ENCODE data around the gene CBX4. TPM values are rescaled to one million over a fixed set of nuclear protein-coding genes. Genes with fewer than 3 reads are reported as not detected.

CBX4 gene
- total RNA-seq, 4 donors from 2014 or later, result 3.0 to 9.0 (median 5.3) TPM

DNA sequence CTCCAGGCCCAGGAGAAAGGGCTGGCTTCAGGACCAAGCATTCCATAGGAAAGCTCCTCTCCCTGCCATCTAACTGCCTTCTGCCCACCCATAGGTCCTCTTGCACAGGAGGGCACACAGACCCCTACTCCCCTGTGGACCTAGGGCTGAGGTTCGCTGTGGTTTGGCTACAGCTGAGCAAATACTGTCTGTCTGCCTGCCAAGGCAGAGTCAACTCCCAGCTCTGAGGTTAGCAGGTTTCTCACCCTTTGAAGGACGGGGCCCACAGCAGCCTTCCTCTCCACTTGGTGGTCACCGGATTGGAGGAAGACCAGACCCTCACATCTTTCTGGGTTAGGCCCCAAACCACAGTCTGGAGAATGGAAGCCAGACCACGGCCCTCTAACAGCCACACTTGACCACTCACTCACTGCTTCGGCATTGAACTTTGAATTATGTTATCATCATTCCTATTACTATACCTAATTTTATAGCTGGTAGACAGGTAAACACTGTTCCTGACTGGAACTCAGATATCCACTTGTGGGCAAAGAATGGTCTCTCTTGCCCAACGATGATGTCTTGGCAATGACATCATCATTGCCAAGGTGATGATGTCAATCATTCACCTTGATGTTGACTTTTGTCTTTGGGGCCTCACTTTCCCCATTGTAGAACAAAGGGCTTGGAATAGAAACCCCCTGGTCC lies 14.2 kb downstream of the CBX4 start:
- Histone ChIP-seq H3K4me3 (no peak overlapping the region), H3K9me3 (no peaks in the 10 kb centered on the region), H3K4me1 (no peaks in the 10 kb centered on the region), H3K27me3 (peaks cover 8 to 16% (median 14%) of the 10 kb centered on the region in 3 donors), H3K27ac (no peak overlapping the region), H3K36me3 (no peaks in the 10 kb centered on the region)
- TF ChIP-seq, protein P1, sequence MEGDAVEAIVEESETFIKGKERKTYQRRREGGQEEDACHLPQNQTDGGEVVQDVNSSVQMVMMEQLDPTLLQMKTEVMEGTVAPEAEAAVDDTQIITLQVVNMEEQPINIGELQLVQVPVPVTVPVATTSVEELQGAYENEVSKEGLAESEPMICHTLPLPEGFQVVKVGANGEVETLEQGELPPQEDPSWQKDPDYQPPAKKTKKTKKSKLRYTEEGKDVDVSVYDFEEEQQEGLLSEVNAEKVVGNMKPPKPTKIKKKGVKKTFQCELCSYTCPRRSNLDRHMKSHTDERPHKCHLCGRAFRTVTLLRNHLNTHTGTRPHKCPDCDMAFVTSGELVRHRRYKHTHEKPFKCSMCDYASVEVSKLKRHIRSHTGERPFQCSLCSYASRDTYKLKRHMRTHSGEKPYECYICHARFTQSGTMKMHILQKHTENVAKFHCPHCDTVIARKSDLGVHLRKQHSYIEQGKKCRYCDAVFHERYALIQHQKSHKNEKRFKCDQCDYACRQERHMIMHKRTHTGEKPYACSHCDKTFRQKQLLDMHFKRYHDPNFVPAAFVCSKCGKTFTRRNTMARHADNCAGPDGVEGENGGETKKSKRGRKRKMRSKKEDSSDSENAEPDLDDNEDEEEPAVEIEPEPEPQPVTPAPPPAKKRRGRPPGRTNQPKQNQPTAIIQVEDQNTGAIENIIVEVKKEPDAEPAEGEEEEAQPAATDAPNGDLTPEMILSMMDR (IDR thresholded peaks at IDR 0.05 in 4 of 5, conservative IDR thresholded peaks at IDR 0.05 in 1 of 5), result no peak
- intact Hi-C loops (cut with DNase I; ENCODE audit: low total_unique reads) (no loop called here), in situ Hi-C loops (cut with MboI; ENCODE audit: low sequenced_read_pairs in 4 of 4) (no loop called here)
- DNase-seq (no peak), ATAC-seq (no peak)

DNA sequence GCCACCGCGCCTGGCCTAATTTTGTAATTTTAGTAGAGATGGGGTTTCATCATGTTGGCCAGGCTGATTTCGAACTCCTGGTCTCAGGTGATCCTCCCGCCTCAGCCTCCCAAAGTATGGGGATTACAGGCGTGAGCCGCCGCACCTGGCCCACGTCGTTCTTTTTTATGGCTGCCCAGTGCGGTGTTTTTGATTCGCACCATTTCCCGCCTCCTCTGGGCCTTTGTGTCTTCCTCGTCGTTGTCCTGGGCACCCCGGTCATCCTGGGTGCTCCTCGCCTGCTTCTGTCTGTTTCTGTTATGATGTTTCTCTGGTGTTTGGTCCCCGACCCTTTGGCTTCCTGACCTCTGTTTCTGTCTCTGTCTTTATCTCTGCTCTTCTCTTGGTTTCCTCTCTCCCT lies 15.0 kb downstream of the CBX4 start:
- TF ChIP-seq, protein P1 (IDR thresholded peaks at IDR 0.05 in 4 of 5, conservative IDR thresholded peaks at IDR 0.05 in 1 of 5), result no peak
- no peak for TF ChIP-seq POLR2A (IDR thresholded peaks at IDR 0.05)
- Histone ChIP-seq H3K4me1 (no peaks in the 10 kb centered on the region), H3K27me3 (peaks cover 8 to 16% (median 14%) of the 10 kb centered on the region in 3 donors), H3K9me3 (no peaks in the 10 kb centered on the region), H3K36me3 (no peaks in the 10 kb centered on the region), H3K4me3 (no peak overlapping the region), H3K27ac (no peak overlapping the region)
- intact Hi-C loops (cut with DNase I; ENCODE audit: low total_unique reads) (no loop called here), in situ Hi-C loops (cut with MboI; ENCODE audit: low sequenced_read_pairs in 4 of 4) (no loop called here)
- DNase-seq (no peak), ATAC-seq (no peak)

DNA sequence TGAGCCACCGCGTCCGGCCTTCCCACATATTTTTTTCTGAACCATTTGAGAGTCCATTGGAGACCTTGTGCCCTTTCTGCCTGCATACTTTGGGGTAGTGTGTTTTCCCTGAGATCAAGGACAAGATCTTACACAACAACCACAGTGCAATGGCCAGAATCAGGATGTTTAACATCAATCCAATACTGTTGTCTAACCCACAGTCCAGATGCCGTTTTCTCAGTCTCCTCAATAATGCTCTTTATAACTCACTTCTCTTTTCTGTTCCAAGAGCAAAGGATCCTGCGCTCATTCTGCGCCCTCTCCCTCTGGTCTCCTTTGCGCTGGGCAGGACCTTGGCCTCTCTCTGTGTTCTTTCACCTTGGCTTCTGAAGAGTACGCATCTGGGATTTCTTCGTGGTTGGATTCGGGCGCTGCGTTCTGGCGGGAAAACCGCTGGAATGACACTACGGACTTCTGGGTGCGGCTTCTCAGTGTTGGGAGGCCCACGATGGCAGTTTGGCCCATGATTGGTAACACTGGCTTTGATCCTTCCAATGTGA lies 16.6 kb downstream of the CBX4 start:
- in situ Hi-C loops (cut with MboI; ENCODE audit: low sequenced_read_pairs in 4 of 4), result no loop called here

DNA sequence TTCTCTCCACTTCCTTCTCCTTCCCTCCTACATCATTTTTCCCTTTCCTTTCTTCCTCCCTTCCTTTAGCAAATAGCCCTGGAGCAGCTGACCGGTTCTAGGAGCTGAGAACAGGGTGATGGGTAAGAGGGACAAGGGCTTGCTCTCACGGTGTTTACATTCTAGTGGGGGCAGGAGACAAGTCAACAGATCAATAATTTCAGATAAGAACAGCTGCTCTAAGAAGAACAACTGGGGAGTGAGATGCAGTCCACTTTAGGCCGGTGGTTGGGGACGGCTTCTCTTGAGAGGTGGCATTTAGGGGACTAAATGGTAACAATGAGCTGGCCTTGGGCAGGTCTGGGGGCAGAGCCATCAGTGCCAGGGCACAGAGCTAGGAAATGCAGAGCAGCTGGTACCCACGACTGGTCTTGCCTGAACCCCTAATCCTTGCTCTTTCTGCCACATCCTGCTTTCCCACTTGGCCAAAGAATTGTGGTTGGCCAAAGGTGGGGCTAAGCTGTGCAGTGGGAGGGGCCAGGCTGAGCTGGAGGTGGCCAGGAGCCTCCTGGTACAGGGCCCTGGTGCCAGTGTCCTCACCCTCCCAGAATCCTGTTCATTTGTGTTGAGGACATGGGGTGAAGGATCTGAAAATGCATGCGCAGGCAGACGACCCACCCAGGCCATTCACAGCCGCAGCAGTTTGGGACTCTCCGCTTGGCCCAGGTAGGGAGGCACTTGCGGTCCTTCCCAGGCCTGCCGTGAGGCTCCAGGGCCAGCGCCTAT lies 17.7 kb downstream of the CBX4 start:
- no peak for TF ChIP-seq POLR2A (IDR thresholded peaks at IDR 0.05)
- TF ChIP-seq, protein P1 (IDR thresholded peaks at IDR 0.05 in 4 of 5, conservative IDR thresholded peaks at IDR 0.05 in 1 of 5), result no peak
- in situ Hi-C loops (cut with MboI; ENCODE audit: low sequenced_read_pairs in 4 of 4), result no loop called here
- Histone ChIP-seq H3K4me3 (no peak overlapping the region), H3K27me3 (peaks cover 19 to 24% (median 22%) of the 10 kb centered on the region in 3 donors), H3K27ac (no peak overlapping the region), H3K36me3 (no peaks in the 10 kb centered on the region), H3K4me1 (no peaks in the 10 kb centered on the region), H3K9me3 (no peaks in the 10 kb centered on the region)
- DNase-seq (no peak), ATAC-seq (no peak)
- intact Hi-C loops (cut with DNase I; ENCODE audit: low total_unique reads), result no loop called here

More for the DNA sequence above, 16.6 kb downstream of the CBX4 start:
- intact Hi-C loops (cut with DNase I; ENCODE audit: low total_unique reads), result no loop called here
- Histone ChIP-seq H3K4me3 (no peak overlapping the region), H3K27me3 (peaks cover 14 to 17% (median 17%) of the 10 kb centered on the region in 3 donors), H3K4me1 (no peaks in the 10 kb centered on the region), H3K36me3 (no peaks in the 10 kb centered on the region), H3K9me3 (no peaks in the 10 kb centered on the region), H3K27ac (no peak overlapping the region)
- no peak for TF ChIP-seq POLR2A (IDR thresholded peaks at IDR 0.05)
- TF ChIP-seq, protein P1 (IDR thresholded peaks at IDR 0.05 in 4 of 5, conservative IDR thresholded peaks at IDR 0.05 in 1 of 5), result no peak
- DNase-seq (no peak), ATAC-seq (no peak)

Data from gastrocnemius medialis (tissue), 4 donors.